ENCODE results near the gene MSMO1. TPM values are rescaled to one million over a fixed set of nuclear protein-coding genes. Genes with fewer than 3 reads are reported as not detected.
"Not testable (repeated sequence)": the region's sequence is repeated elsewhere in the genome, so short reads cannot be mapped to it uniquely, and the experiment has no call there.

The MSMO1 gene
- polyA plus RNA-seq, 1 of the 3 experiments (the other 2 are of a cell fraction), result 13.2 TPM

- DNase-seq, result no peak
- 97% methylated on average over 6 of the region's 6 CpGs for WGBS (ENCODE audit: low lambda C conversion rate)
- H3K4me2 ChIP-seq, result no peak overlapping the region
- H2AFZ ChIP-seq (ENCODE audit: low read depth), result no peak overlapping the region
- H4K20me1 ChIP-seq (ENCODE audit: insufficient read depth), result no peaks in the 10 kb centered on the region
- H3K9ac ChIP-seq, result no peak overlapping the region
- peaks cover 44 to 85% of the 10 kb centered on the region in 2 experiments for H3K36me3 ChIP-seq (replicated peaks in 1 of 2; ENCODE audit: control insufficient read depth in 1 of 2, insufficient read depth in 2 of 2, low read length in 1 of 2)
- ChIA-PET POLR2A (no interaction called here), CTCF (interaction anchor here (1.3 kb wide), 1 partner anchor 206 kb away, joined by 5 read pairs; no protein-coding TSS in a partner anchor)
- H3K9me3 ChIP-seq, result no peaks in the 10 kb centered on the region
- H3K9me2 ChIP-seq, result no peaks in the 10 kb centered on the region
- no peak for TF ChIP-seq EP300 (IDR thresholded peaks at IDR 0.05; ENCODE audit: borderline replicate concordance in 1 of 2, low read depth in 1 of 2, low read length in 1 of 2)
- TF ChIP-seq JUND (IDR thresholded peaks at IDR 0.05), result no peak
- TF ChIP-seq GABPA (IDR thresholded peaks at IDR 0.05; ENCODE audit: low read depth), result no peak
- TF ChIP-seq SIN3A (IDR thresholded peaks at IDR 0.05; ENCODE audit: borderline replicate concordance, low read depth, low read length), result no peak
- TF ChIP-seq RXRA (IDR thresholded peaks at IDR 0.05; ENCODE audit: borderline replicate concordance, low read depth), result no peak
- TF ChIP-seq MXI1 (IDR thresholded peaks at IDR 0.05; ENCODE audit: low read depth, low read length), result no peak
- TF ChIP-seq SMC3 (IDR thresholded peaks at IDR 0.05; ENCODE audit: low read depth, low read length), result no peak
- no peak for TF ChIP-seq TEAD4 (IDR thresholded peaks at IDR 0.05; ENCODE audit: borderline replicate concordance, insufficient read depth)
- no peak for TF ChIP-seq REST (IDR thresholded peaks at IDR 0.05; ENCODE audit: low read depth, low read length)
- no peak for TF ChIP-seq RCOR1 (IDR thresholded peaks at IDR 0.05; ENCODE audit: low read length)
- TF ChIP-seq USF1 (IDR thresholded peaks at IDR 0.05; ENCODE audit: borderline replicate concordance, low read depth), result no peak
- H3F3A ChIP-seq (replicated peaks; ENCODE audit: insufficient read depth), result peaks cover 7% of the 10 kb centered on the region
- H3K79me2 ChIP-seq (ENCODE audit: insufficient read depth), result peaks cover 24% of the 10 kb centered on the region
- peaks cover 0 to 3% of the 10 kb centered on the region in 2 experiments; a peak in 2 of 4 replicates for H3K4me1 ChIP-seq (ENCODE audit: control insufficient read depth in 1 of 2, insufficient read depth in 2 of 2, low read depth in 1 of 2, low read length in 1 of 2)
- H3K27ac ChIP-seq (ENCODE audit: low read depth in 2 of 2, low read length in 1 of 2), result no peak overlapping the region
- no peak overlapping the region for H3K4me3 ChIP-seq (ENCODE audit: low read depth in 2 of 2, low read length in 1 of 2)
- H3K27me3 ChIP-seq (ENCODE audit: insufficient read depth), result no peaks in the 10 kb centered on the region
These were observed 9.3 kb downstream of the MSMO1 start for GRCh38 chr4:165336743-165337142.

- H4K20me1 ChIP-seq (ENCODE audit: insufficient read depth); POLR2A ChIA-PET; H3K79me2 ChIP-seq (ENCODE audit: insufficient read depth); H3K4me3 ChIP-seq (ENCODE audit: low read depth in 2 of 2, low read length in 1 of 2); H3F3A ChIP-seq (replicated peaks; ENCODE audit: insufficient read depth); H3K27me3 ChIP-seq (ENCODE audit: insufficient read depth); H3K9ac ChIP-seq; H2AFZ ChIP-seq (ENCODE audit: low read depth); DNase-seq; H3K9me3 ChIP-seq; H3K27ac ChIP-seq (ENCODE audit: low read depth in 2 of 2, low read length in 1 of 2); H3K4me1 ChIP-seq (ENCODE audit: control insufficient read depth in 1 of 2, insufficient read depth in 2 of 2, low read depth in 1 of 2, low read length in 1 of 2); H3K9me2 ChIP-seq; H3K4me2 ChIP-seq: not testable (repeated sequence)
- peaks cover 49 to 51% of the 10 kb centered on the region in 2 experiments for H3K36me3 ChIP-seq (replicated peaks in 1 of 2; ENCODE audit: control insufficient read depth in 1 of 2, insufficient read depth in 2 of 2, low read length in 1 of 2)
- CTCF ChIA-PET, result interaction anchor here (0.5 to 6.1 kb wide), 11 partner anchors 9 to 227 kb away, joined by 3 to 76 read pairs (median 3); no protein-coding TSS in a partner anchor
- 97% methylated on average over 5 of the region's 5 CpGs for WGBS (ENCODE audit: low lambda C conversion rate)
These were observed 14.9 kb downstream of the MSMO1 start for GRCh38 chr4:165342340-165342739.

All from SK-N-SH (cell line).